ENCODE results near the gene SNAP47. TPM values are rescaled to one million over a fixed set of nuclear protein-coding genes. Genes with fewer than 3 reads are reported as not detected.
A peak's percentile ranks its signal among the peaks of the same experiment; 100 is the strongest.

Gene SNAP47
- total and polyA plus RNA-seq, 9 of the 15 experiments (the other 6 are each of a cell fraction or from before 2014, with no cell fraction given) = 2.5 to 41.3 (median 32.6) TPM

- TF ChIP-seq MNT (conservative IDR thresholded peaks at IDR 0.05) = peak; percentile 67 to 89
- no peak; the same call in 1 of the 2 replicates for TF ChIP-seq RBM14 (IDR thresholded peaks at IDR 0.05; ENCODE audit: borderline replicate concordance, insufficient read depth, low read depth, low read length)
- peak; percentile 99 for TF ChIP-seq RB1 (IDR thresholded peaks at IDR 0.05; ENCODE audit: low read depth)
- TF ChIP-seq DIDO1 (tag; IDR thresholded peaks at IDR 0.05; ENCODE audit: low read depth) = peak; percentile 93
- 0 out of 2 replicates have a peak, but pooled peaks have one; percentile 14 for TF ChIP-seq SMC3 (conservative IDR thresholded peaks at IDR 0.05; ENCODE audit: insufficient read depth, low read depth, low read length)
- TF ChIP-seq ZNF395 (CRISPR knock-in tag; IDR thresholded peaks at IDR 0.05) = 0 out of 2 replicates have a peak, but pooled peaks have one; percentile 18
- TF ChIP-seq XRCC4 (IDR thresholded peaks at IDR 0.05; ENCODE audit: extremely low read depth, insufficient read depth, insufficient read length) = no peak
- TF ChIP-seq HDAC6 (IDR thresholded peaks at IDR 0.05; ENCODE audit: low read depth, low read length) = 0 out of 2 replicates have a peak, but pooled peaks have one; percentile 22
- peak; percentile 50 for TF ChIP-seq RBM22 (IDR thresholded peaks at IDR 0.05; ENCODE audit: low read depth, low read length, poor library complexity, severe bottlenecking)
- TF ChIP-seq CBX3 (IDR thresholded peaks at IDR 0.05; ENCODE audit: borderline replicate concordance in 1 of 2, low read length in 2 of 2) = peak in 1 of 2 experiments; percentile 85; a peak in 2 of 3 replicates
- peak; percentile 93 for TF ChIP-seq TARDBP (IDR thresholded peaks at IDR 0.05)
- TF ChIP-seq ATF2 (CRISPR knock-in tag; IDR thresholded peaks at IDR 0.05) = no peak
- no peak for TF ChIP-seq ZNF609 (CRISPR knock-in tag; IDR thresholded peaks at IDR 0.05; ENCODE audit: borderline replicate concordance)
- TF ChIP-seq ILK (tag; IDR thresholded peaks at IDR 0.05; ENCODE audit: borderline replicate concordance, low read depth) = no peak
- peak; percentile 51; the same call in 1 of the 2 replicates for TF ChIP-seq TEAD4 (IDR thresholded peaks at IDR 0.05; ENCODE audit: low read length)
- TF ChIP-seq TEAD4 (CRISPR knock-in tag; IDR thresholded peaks at IDR 0.05; ENCODE audit: borderline replicate concordance) = peak; percentile 76; the same call in 1 of the 2 replicates
- TF ChIP-seq PTRF (tag; IDR thresholded peaks at IDR 0.05) = no peak
These were observed at the start of gene SNAP47, which contains the start of gene JMJD4 (continued) for GRCh38 chr1:227734856-227735538.
